ENCODE measurements around the gene SMARCD3. TPM values are rescaled to one million over a fixed set of nuclear protein-coding genes. Genes with fewer than 3 reads are reported as not detected.

The SMARCD3 gene
- total and polyA plus RNA-seq, 2 of the 8 experiments (the other 6 are each of a cell fraction or from before 2014, with no cell fraction given), result 3.0 to 5.6 TPM

GRCh38 chr7:151279868-151280267, 31.4 kb upstream of the SMARCD3 start (continued):
- TF ChIP-seq, protein P1, sequence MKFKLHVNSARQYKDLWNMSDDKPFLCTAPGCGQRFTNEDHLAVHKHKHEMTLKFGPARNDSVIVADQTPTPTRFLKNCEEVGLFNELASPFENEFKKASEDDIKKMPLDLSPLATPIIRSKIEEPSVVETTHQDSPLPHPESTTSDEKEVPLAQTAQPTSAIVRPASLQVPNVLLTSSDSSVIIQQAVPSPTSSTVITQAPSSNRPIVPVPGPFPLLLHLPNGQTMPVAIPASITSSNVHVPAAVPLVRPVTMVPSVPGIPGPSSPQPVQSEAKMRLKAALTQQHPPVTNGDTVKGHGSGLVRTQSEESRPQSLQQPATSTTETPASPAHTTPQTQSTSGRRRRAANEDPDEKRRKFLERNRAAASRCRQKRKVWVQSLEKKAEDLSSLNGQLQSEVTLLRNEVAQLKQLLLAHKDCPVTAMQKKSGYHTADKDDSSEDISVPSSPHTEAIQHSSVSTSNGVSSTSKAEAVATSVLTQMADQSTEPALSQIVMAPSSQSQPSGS (IDR thresholded peaks at IDR 0.05; ENCODE audit: low read length), result no peak
- TF ChIP-seq CTCF (IDR thresholded peaks at IDR 0.05; ENCODE audit: control extremely low read depth in 1 of 3, insufficient read depth in 1 of 3, low read depth in 1 of 3, low read length in 3 of 3), result no peak
- TF ChIP-seq EZH2 (IDR thresholded peaks at IDR 0.05; ENCODE audit: low read depth, low read length, severe bottlenecking), result no peak

All from H1 (cell line).